Duodenal mucosa (tissue), 2 donors: Measurements from ENCODE around the gene KAT5.
A peak's percentile ranks its signal among the peaks of the same experiment; 100 is the strongest.
"Not testable (repeated sequence)": the region's sequence is repeated elsewhere in the genome, so short reads cannot be mapped to it uniquely, and the experiment has no call there.

Source experiments
- H3K27ac ChIP-seq: one replicate; pipeline ENCODE4 v1.7.0; 2013; ENCODE audit warnings: low read depth, low read length
- H3K27me3 ChIP-seq, 2 donors: one replicate each; pipeline ENCODE4 v1.7.0; 2013; ENCODE audit warnings: low read length in 2 of 2, control low read depth in 1 of 2; ENCODE audit not compliant: insufficient read depth in 2 of 2, control insufficient read depth in 1 of 2
- H3K36me3 ChIP-seq, 2 donors: one replicate each; pipeline ENCODE4 v1.7.0; 2013; ENCODE audit warnings: low read length in 2 of 2, control low read depth in 1 of 2; ENCODE audit not compliant: insufficient read depth in 2 of 2, control insufficient read depth in 1 of 2
- H3K4me1 ChIP-seq, 2 donors: one replicate each; pipeline ENCODE4 v1.7.0; 2013; ENCODE audit warnings: low read length in 2 of 2, control low read depth in 1 of 2; ENCODE audit not compliant: insufficient read depth in 2 of 2, control insufficient read depth in 1 of 2
- H3K4me3 ChIP-seq, 2 donors: one replicate each; pipeline ENCODE4 v1.7.0; 2013; ENCODE audit warnings: low read length in 2 of 2, low read depth in 1 of 2
- H3K9ac ChIP-seq, 2 donors: one replicate each; pipeline ENCODE4 v1.7.0; 2013; ENCODE audit warnings: low read length in 2 of 2, low read depth in 1 of 2
- H3K9me3 ChIP-seq, 2 donors: one replicate each; pipeline ENCODE4 v1.7.0; 2013; ENCODE audit warnings: low read length in 2 of 2, control low read depth in 1 of 2; ENCODE audit not compliant: control insufficient read depth in 1 of 2

Gene KAT5

GRCh38 chr11:65692367-65692766 is 19.7 kb upstream of the KAT5 start:
- Histone ChIP-seq H3K4me1 (peaks cover 9 to 22% of the 10 kb centered on the region in 2 donors), H3K4me3 (peak overlapping the region; percentile 49 to 54), H3K36me3 (no peaks in the 10 kb centered on the region), H3K27me3 (no peaks in the 10 kb centered on the region), H3K9me3 (no peaks in the 10 kb centered on the region), H3K9ac (peak overlapping the region in 1 of 2 donors; percentile 46), H3K27ac (no peak overlapping the region)

- Histone ChIP-seq H3K4me3 (no peak overlapping the region), H3K9ac (no peak overlapping the region), H3K27ac (no peak overlapping the region), H3K36me3 (no peaks in the 10 kb centered on the region), H3K4me1 (peaks cover 9 to 22% of the 10 kb centered on the region in 2 donors), H3K27me3 (no peaks in the 10 kb centered on the region), H3K9me3 (no peaks in the 10 kb centered on the region)
Measured at GRCh38 chr11:65695459-65696241, 16.4 kb upstream of the KAT5 start.

- H3K36me3 ChIP-seq: no peaks in the 10 kb centered on the region
- H3K4me1 ChIP-seq: peaks cover 9 to 22% of the 10 kb centered on the region in 2 donors
- H3K4me3 ChIP-seq: no peak overlapping the region
- no peaks in the 10 kb centered on the region for H3K9me3 ChIP-seq
- H3K27me3 ChIP-seq: no peaks in the 10 kb centered on the region
- H3K27ac ChIP-seq: no peak overlapping the region
- no peak overlapping the region for H3K9ac ChIP-seq
Measured at GRCh38 chr11:65696802-65697552, 15.1 kb upstream of the KAT5 start.

- Histone ChIP-seq H3K27ac (no peak overlapping the region), H3K27me3 (no peaks in the 10 kb centered on the region), H3K4me1 (peaks cover 9 to 17% of the 10 kb centered on the region in 2 donors), H3K4me3 (no peak overlapping the region), H3K9ac (no peak overlapping the region), H3K9me3 (no peaks in the 10 kb centered on the region), H3K36me3 (no peaks in the 10 kb centered on the region)
Measured at GRCh38 chr11:65698205-65698604, 13.8 kb upstream of the KAT5 start.

GRCh38 chr11:65699306-65699705 is 12.7 kb upstream of the KAT5 start:
- H3K36me3 ChIP-seq: no peaks in the 10 kb centered on the region
- H3K4me3 ChIP-seq: no peak overlapping the region
- no peak overlapping the region for H3K27ac ChIP-seq
- H3K27me3 ChIP-seq: no peaks in the 10 kb centered on the region
- H3K9ac ChIP-seq: no peak overlapping the region
- peaks cover 6 to 8% of the 10 kb centered on the region in 2 donors for H3K4me1 ChIP-seq
- no peaks in the 10 kb centered on the region for H3K9me3 ChIP-seq

- Histone ChIP-seq H3K27me3 (no peaks in the 10 kb centered on the region), H3K4me3 (no peak overlapping the region), H3K9me3 (no peaks in the 10 kb centered on the region), H3K9ac (no peak overlapping the region), H3K27ac (no peak overlapping the region), H3K4me1 (peaks cover 4 to 7% of the 10 kb centered on the region in 2 donors), H3K36me3 (no peaks in the 10 kb centered on the region)
Measured at GRCh38 chr11:65700399-65700798, 11.7 kb upstream of the KAT5 start.

- H3K4me3 ChIP-seq: no peak overlapping the region
- no peaks in the 10 kb centered on the region for H3K36me3 ChIP-seq
- no peak overlapping the region for H3K27ac ChIP-seq
- no peak overlapping the region for H3K9ac ChIP-seq
- H3K9me3 ChIP-seq: no peaks in the 10 kb centered on the region
- no peaks in the 10 kb centered on the region for H3K4me1 ChIP-seq
- H3K27me3 ChIP-seq: no peaks in the 10 kb centered on the region
Measured at GRCh38 chr11:65701686-65702085, 10.4 kb upstream of the KAT5 start.

- H3K9ac ChIP-seq: no peak overlapping the region
- no peaks in the 10 kb centered on the region for H3K36me3 ChIP-seq
- H3K4me1 ChIP-seq: no peaks in the 10 kb centered on the region
- no peaks in the 10 kb centered on the region for H3K27me3 ChIP-seq
- H3K27ac ChIP-seq: no peak overlapping the region
- H3K4me3 ChIP-seq: no peak overlapping the region
- no peaks in the 10 kb centered on the region for H3K9me3 ChIP-seq
Measured at GRCh38 chr11:65703846-65704245, 8.2 kb upstream of the KAT5 start.

GRCh38 chr11:65706303-65706763 is 5.7 kb upstream of the KAT5 start:
- peak overlapping the region; percentile 36 to 54 for H3K4me3 ChIP-seq
- H3K9ac ChIP-seq, H3K27ac ChIP-seq, H3K36me3 ChIP-seq, H3K27me3 ChIP-seq, H3K4me1 ChIP-seq, H3K9me3 ChIP-seq: not testable (repeated sequence)

GRCh38 chr11:65707002-65707401 is 5.0 kb upstream of the KAT5 start:
- H3K27ac ChIP-seq, H3K4me3 ChIP-seq, H3K27me3 ChIP-seq, H3K9ac ChIP-seq, H3K4me1 ChIP-seq, H3K9me3 ChIP-seq, H3K36me3 ChIP-seq: not testable (repeated sequence)
